HG03460 (cell line): ENCODE data around the gene ADAMTS2.

Source experiments
- ATAC-seq: cut with Tn5 transposase; IDR thresholded peaks from one replicate; pipeline ENCODE4 v1.9.1; 2021; ENCODE audit not compliant: unreplicated experiment

The ADAMTS2 gene

DNA sequence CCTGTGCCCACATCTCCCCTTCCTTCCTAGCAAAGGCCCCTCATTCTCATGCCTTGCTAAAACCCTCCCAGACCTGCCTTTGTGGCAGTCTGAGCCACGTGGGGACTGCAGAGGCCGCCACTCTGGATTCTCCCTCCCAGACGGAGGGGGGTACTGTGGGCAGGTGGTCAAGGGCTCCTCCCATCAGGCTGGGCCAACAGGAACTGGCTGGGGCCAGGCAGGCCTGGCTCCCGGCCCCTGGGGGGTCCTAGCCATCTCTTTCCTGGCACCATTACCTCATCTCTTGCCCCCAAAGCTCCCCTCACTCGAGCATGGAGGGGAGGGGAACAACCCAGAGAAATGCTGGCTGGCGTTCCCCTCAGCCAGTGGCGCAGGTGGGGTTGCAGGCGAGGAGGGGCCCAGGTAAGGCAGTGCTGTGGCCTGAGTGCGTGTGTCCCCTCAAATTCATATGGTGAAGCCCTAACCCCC lies 196.5 kb downstream of the ADAMTS2 start:
- ATAC-seq, result no peak

DNA sequence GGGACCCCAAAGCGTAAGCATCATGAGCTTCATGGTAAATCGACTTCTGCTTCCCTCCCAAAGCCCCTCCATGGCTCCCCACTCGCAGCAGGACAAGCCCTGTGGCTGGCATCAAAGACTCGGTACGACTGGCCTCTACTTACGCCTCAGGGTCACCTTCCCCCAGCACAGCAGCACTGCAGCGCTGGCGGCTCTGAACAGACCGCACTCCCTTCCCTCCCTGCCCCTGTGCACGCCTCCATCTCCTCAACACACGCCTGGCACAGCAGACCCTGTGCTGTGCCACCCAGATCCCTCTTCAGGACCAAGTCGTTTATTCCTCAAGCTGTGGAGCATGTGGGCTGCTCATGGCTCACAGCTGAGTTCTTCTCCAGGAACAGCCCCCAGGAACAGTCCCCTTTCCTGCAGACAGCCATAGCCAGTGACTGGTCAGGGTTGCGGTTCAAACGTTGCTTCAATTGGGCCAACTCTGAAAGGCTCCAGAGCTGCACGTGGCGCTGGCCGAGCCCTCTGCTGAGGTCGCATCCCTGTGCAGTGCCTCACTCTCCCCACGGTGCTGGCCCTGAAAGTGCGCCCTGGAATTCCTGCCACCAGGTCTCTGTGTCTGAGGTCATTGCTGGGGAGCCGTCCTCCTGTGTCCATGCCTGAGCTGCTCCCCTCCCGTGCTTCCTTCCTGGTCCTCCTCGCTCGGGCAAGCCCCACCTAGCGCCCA lies 197.1 kb downstream of the ADAMTS2 start:
- ATAC-seq, result no peak

DNA sequence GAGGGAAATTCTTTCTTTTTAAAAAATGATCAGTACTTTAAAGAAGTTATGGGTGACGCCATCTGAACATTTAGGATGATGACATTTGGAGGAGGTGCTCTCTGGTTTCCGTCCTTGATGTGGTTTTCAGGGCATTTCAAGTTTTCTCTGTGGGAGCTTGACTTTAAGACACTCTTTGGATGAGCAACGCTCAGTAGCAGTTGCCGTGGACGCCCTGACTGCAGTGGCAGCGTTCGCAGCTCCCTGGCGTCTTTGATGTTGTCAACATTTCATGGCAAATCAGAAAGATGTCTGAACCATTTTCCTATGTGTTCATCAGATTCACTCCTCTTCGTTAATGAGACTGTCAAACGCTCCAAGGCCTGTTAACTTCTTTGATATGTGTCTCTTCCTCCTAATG lies 199.0 kb downstream of the ADAMTS2 start:
- no peak for ATAC-seq

DNA sequence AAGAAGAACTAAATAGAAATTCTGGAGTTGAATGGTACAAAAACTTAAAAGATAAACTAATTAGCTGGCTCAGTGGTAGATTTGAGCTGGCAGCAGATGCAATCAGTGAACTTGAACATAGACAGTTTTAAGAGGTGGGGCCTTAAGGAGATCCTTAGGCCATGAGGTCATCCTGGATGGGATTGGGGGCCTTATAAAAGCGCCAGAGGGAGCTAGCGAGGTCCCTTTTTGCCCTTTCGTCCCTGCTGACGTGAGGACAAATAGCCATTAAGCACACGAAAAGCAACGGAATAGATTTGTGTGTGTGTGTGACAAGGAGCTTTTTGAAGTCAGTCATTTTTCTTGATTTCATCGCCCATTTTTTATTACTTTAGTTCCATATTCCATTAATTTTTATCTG lies 201.8 kb downstream of the ADAMTS2 start:
- no peak for ATAC-seq

DNA sequence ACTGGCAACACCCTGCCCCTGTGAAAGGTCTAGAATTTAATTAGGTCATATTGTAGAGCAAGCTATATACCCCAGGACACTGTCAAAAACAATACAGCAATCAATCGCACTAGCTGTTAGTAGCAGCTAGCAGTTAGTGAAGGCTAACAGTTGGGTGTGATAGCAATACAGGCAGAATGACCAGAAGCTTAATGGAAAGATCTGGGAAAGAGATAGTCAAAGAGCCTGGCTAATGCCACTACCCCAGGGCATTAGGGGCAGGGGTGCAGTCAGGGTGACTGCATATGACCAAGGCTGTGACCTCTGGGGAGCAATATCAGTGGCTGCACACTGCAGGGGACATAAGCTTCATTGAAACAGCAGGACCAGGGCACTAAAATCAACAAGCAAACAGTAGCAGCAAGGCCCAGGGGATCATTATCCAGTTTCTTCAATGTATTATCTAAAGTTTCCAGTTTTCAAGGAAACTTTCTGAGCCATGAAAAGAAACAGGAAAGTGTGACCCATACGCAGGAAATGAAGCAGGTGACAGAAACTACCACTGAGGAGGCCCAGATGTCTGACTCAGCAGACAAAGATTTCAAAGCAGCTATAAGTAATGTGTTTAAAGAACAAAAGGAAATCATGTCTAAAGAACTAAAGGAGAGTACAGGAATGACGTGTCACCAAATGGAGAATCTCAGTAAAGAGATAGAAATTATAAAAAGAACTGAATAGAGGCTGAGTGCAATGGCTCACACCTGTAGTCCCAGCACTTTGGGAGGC lies 202.6 kb downstream of the ADAMTS2 start:
- no peak for ATAC-seq

DNA sequence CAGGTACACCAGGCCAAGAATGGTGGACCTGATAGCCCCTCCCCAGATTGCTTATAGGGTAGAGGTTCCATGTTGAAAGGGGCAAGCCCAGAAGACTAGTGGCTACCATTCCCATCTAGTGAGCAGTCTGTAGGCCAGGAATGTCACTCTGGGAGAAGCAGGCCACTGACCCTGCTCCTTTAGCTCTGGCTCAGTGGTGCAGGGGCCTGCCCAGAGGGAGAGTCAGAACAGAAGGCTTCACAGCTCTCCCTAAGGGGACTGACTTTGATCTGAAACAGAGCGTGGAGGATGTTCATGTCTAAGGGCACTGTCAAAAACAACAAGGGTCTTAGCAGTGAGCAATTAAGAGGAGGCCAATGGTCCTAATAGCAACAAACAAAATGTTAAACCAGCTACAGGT lies 203.4 kb downstream of the ADAMTS2 start:
- ATAC-seq, result no peak

DNA sequence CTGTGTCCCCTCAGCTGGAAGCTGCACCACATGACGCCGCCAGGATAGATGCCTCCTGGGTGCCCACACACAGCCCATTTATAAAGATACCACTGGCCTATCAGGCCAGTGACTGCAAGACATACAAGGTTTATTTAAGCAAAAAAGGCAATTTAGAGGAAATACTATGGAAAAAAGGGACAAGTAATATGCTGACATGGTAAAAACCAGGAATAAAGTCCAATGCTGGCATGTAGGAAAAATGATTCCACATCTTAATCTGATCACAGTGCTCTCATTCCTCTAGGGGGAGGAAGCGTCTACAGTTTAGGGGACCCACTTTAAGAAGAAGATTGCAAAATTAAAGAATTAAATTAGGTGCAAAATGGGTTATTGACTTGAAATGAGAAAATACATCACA lies 205.0 kb downstream of the ADAMTS2 start:
- no peak for ATAC-seq

DNA sequence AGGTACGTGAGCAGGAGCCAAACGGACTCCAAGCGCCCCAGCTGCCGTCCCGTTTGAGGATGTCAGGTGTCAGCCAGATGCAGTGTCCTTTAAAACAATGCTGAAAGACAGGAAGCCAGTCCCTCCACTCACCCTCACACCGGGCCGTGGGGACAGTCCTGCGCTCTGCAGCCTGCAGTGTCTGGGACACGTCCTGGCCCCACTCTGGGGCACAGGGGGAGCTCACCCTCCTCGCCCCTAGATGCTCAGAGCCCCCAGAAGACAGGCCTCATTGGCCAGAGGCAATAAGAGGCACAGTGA lies 205.4 kb downstream of the ADAMTS2 start:
- ATAC-seq, result no peak

DNA sequence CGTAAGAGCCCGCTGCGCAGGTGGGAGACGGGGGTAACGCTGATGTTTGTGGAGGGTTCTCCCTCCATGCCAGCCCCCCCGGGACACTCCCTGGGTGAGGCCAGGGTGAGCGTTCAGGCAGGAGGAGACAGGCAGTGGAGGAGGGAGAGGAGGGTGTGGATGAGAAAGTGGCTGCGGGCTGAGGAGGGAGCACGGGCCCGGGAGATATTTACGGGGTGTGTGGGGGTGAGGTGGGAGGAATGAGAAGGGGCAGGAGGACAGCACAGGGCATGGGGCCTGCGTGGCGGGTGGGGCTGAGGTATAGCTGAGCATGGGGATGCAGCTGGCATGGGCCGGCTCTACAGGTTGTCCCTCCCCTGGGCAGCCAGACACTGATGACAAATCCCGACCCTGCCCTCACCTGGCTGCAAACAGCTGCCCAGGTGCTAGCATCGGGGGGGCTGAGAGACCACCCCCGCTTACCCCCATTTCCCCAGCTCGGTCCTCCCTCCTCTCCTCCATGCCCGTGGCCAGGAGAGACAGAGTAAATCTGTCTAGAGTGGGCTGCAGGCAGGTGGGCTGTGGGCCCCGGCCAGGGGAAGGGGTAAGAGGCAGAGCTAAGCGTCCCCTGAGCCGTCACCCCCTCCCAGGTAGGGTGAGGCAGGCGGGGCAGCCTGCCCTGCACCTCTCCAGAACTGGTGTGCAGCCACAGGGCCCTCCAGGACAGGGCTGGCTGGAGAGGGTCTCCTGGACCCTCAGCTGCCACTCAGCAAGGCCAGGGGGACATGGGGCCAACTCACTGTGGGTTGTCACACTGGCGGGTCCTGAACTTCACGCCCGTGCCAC lies 205.9 kb downstream of the ADAMTS2 start:
- ATAC-seq, result no peak

DNA sequence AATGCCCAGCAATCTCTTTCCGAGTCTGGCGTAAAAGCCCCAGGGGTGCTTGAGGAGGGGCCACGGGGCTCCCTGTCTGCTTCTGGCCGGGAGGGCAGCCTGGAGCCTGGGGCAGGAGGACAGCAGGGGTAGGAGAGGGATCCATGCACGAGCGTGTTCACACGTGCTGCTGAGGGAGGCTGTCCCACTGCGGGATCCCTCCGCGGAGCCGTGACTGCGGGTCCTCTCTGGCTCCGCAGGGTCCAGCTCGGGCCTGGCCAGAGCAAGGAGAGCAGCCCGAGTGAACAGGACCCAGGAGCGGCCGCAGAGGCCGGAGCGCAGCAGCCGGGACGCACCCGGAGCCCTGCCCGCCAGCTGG lies 206.7 kb downstream of the ADAMTS2 start:
- ATAC-seq, result no peak

DNA sequence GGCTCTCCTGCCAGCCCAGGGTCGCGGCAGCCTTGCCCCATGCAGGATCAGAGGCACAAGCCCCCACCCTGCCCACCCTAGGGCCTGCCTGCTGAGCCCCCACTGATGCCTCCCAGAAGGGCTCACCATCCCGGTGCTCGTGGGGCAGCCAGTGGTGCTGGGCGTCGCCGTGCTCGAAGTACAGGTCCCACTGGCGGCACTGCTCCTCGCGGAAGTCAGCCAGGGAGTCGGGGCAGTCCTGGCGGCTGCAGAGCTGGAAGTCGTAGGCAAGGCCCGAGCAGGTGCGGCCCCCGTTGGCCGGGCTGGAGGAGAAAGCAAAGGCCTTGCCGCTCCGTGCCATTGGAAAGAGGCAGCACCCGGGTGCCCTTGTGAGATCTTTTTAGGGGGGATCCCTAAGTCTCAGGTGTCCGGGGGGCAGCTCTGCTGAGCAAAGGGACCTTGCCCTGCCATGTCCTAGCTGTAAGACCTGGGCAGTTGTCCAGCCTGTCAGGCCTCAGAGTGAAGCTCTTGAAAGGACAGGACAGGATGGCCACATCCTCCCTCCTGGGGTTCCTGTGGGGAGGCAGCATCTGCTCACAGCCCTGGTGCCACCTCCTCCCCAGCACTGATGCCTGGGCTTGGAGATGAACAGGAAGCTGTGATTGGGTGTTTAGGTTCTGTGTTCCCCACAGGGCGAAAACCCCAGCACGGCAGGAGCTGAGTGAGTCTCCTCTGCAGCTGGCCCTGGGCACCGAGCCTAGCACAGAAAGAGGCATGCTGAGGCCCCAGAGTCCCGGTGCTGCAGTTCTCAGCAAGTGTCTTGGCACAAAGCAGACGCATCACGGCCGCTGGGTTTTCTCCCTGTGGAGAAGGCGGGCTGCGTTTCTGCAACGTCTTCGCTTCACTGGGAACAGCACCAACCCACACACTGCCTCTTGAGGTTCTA lies 207.4 kb downstream of the ADAMTS2 start:
- no peak for ATAC-seq

DNA sequence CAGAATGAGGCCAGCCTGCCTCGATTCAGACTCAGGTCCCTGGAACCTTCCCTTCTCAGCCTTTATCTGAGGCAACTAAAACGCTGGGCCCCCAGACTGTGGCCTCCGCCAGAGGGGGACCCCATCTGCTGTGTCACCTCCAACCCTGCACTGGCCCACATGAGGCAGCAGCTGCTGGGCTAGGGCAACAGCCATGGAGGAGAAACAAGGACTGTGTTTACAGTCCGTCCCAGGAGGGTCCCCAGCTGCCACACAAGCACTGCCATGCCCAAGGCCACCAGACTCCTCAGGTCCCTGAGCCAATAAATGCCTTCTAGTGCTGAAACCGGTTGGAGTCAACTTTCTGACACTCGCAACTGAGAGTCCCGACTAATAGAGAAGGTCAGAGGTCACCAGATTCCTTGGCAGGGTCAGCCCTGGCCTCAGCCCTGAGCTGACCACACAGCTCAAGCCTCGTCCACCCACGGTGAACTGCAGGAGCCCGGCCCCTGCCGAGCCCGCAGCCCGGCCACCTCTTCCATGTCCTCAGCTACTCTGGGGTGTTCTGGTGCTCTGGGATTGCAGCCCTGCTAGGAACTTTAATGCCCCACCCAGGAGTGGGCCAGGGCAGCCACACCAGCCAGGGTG lies 208.1 kb downstream of the ADAMTS2 start:
- no peak for ATAC-seq

DNA sequence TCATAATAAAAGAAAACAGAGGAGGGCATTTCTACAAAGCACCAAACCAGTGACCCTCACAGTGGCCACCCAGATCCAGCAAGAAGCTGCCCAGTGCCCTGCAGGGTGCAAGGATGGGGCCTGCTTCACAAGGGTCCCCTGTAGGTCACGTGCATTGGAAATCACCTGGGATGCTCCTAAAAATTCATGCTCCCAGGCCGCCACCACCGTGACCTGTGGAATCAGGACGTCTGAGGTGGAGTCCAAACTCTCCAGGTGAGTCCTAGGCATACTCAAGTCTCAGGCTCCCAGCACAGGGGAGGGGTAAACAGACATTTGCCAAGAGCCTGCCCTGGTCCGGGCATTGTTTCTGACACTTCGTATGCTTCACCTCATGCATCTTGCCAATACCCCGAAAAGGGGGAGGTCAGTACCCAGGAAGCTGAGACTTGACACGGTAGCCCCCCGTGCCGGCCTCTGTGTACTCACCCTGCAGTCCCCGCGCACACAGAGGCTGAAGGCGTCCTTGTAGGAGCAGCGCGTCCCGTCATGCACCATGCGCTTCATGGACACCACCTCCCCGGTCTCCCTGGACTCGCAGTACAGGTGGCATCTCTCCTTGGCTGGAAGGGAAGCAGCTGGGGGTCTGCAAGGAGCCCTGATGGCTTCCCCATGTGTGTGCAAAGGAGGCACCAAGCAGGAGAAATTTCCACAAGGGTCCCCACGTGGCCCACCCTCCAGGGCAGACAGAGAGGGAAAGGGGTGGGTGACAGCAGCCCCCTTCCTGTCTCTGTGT lies 209.6 kb downstream of the ADAMTS2 start:
- no peak for ATAC-seq

DNA sequence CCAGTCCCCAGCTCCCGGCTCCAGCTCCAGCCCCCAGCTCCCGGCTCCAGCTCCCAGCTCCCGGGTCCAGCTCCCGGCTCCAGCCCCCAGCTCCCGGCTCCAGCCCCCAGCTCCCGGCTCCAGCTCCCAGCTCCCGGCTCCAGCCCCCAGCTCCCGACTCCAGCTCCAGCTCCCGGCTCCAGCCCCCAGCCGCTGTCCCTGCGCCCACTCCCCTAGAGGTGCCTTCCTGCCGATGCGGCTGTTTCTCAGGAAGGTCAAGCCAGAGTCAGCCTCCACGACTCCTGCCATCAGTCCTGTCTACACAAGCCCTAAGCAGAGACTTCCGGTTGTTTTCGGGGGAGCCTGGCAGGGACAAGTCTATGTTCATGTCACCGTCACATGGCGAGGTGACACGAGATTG lies 210.3 kb downstream of the ADAMTS2 start:
- ATAC-seq, result no peak

DNA sequence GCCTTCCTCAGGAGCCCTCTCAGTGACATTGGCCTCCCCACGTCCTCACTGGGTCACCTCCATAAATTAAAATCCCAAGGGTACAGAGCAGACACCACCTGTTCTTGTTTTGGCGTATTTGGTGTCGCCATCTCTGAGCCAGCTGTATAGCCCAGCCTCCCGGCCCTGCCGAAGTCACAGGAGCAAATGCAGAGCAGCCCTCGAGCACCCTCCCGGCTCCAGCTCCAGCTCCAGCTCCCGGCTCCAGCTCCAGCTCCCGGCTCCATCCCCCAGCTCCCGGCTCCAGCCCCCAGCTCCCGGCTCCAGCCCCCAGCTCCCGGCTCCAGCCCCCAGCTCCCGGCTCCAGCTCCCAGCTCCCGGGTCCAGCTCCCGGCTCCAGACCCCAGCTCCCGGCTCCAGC lies 210.8 kb downstream of the ADAMTS2 start:
- no peak for ATAC-seq

DNA sequence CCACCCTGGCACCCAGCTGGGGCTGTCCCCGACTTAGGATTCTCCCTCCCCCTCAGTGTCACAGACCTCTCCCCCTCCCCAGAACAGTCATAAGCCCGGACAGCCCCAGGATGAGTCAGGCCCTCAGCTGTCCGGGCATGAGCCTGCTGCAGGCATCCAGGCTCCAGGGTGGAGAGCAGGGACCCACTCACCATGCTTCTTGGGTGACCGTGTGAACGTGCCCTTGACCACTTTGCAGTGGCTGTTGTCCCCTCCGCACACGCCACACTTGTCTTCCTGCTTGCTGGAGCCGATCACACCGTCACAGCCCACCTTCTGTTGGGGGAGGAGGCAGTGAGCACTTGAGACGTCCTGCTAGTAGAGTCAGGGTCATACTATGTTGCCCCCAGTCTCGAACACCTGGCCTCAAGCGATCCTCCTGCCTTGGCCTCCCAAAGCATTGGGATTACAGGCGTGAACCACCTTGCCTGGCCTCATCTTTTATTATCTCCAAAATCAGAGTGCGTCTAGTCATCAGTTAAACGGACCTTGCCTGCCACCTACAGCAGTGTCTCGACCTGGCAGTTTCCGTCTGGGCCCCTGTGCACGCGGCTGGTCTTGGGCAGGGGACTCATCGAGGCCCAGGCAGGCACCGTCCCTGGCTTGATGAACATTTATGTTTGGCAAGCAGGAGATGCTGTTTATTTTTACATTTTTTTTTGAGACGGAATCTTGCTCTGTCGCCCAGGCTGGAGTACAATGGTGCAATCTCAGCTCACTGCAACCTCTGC lies 212.5 kb downstream of the ADAMTS2 start:
- no peak for ATAC-seq

DNA sequence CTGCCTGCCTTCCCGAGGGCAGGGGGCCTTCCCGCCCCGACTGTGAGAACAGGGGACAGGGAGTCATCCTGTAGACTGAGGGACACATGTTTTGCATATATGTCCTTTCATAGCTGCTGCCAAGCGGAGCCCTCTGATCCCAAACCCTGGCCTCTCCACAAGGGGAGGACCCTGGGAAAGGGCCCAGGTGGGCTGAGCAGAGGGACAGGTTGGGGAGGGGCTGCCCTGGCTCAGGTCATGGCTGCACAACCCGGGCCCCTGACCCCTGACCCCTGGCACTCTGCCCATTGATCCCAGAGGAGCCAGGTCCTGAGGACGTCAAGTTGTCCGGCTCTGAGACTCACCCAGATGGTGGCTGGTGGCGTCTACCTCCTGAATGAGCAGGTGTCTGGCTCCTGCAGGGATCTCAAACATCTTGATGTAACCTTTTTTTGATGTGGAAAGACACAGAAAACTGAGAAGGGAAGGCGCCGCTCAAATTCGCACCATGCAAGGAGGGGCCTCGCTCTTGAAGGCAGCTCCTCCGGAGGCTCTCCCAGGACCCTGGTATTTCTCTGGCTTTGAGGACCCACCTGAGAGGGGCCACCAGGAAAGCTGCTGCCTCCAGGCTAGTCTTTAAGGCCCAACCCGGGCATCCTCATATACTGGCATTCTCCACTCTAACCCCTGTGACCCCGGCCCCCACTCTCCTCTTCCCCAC lies 213.2 kb downstream of the ADAMTS2 start:
- ATAC-seq, result no peak

DNA sequence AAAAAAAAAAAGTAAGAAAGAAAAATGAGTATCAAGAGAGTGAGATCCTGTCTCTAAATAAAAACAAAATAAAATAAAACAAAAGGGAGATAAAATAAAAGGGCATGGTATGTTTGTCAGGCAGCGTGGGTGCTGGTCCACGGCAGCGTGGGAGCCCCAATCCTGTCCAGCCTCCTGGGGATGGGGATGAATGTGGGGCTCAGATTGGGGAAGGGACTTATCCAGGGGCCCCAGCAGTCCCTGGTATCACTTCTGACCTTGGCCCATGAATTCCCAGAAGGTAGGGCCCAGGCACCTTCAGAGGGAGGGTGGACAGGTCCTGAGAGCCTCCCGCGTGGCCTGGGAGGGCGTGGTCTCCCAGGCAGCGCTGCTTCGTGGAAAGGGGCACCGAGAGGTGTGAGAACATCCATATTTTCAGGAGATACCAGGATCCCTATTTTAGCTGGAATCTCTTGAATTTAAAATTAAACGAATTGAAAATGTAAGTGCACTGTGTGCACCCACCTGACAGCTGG lies 213.9 kb downstream of the ADAMTS2 start:
- ATAC-seq, result no peak
